ENCODE results near the gene PITPNC1.

Gene PITPNC1

DNA sequence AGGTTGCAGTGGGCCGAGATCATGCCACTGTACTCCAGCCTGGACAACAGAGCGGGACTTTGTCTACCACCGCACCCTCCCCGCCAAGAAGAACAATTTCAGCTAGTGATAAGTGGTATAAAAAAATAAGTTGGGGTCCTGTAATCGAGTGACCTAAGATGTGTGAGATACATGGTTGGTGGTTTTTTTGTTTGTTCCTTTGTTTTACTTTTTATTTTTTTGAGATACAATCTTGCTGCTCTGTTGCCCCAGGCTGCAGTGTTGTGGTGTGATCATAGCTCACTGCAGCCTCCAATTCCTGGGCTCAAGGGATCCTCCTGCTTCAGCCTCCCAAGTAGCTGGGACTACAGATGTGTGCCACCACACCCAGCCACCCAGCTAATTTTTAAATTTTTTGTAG lies 58.7 kb downstream of the PITPNC1 start:
- DNase-seq = peak; percentile 37 to 59

DNA sequence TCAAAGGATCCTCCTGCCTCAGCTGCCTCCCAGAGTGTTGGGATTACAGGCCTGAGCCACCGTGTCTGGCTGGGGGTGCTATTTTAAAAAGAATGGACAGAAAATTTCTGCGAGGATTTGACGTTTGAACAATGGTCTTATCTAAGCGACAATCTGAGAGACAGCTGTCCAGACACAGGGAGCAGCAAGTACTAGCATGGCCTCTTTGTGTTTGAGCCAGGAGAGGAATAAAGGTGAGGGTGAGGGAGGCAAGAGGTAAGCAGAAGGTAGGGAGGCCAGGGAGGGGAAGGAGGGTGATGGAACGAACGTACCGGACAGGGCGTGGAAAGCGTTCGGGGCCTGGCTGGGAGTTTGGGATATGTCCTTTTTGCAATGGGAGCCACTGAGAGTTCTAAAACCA lies 59.2 kb downstream of the PITPNC1 start:
- no peak for DNase-seq

DNA sequence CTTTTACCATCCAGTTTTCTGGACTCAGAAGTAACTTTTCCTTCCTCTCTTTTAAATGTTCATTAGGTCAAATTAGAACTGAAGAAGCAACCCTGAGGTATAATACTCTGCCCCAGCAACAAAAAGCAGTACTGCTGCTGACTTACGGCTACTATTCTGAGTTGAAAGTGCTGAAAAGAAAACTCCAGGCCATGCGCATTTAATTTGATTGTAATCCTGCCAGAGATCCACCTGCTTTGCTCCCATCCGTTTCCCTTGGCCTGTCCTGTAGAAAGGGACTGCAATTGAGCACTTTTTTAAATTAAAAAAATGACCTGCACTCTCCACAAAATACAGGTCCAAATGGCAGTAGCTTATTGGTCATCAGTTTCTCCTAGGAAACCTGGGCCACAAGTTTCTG lies 61.6 kb downstream of the PITPNC1 start:
- no peak for DNase-seq

DNA sequence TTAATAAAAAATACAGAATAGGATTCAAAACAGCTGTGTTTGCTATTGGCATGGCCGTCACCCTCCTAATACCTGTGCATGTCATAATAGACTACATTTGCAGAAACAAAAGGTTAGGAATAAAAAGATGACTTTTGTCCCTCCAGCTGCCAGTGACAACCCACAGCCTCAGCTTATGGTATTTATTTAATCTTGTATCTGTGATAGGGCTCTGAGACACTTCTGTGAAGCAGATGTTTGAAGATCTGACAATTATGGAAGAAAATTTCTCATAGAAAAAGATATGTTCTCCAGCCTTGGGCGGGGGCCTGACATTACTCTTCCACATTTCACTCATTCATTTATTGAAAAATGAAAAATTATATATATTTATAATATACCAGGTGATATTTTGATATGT lies 62.2 kb downstream of the PITPNC1 start:
- no peak for DNase-seq

DNA sequence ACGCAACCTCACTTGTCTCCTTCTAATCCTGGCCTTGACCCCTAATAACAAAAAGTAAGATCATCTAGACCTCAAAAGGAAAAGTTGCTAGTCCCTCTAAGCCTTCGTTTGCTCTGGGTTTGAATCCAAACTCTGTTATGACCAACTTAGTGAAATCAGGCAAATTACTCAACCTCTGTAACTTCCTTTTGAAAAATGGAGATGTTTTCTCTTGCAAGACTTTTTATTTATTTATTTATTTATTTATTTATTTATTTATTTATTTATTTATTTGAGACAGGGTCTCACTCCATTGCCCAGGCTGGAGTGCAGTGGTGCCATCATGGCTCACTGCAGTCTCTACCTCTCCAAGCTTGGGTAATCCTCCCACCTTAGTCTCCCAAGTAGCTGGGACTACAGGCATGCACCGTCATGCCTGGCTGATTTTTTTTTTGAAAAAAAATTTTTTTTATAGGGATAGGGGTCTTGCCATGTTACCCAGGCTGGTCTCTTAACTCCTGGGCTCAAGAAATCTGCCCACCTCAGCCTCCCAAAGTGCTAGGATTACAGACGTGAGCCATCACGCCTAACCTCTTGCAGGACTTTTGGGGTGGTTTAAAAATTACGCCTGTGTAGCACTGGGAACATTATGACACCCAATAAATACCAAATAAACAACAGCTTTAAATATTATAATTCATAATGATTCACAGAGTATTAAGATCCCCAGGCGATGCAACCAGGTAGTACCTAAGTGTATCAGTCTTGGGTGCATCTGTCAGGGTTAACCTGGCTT lies 63.4 kb downstream of the PITPNC1 start:
- no peak for DNase-seq

DNA sequence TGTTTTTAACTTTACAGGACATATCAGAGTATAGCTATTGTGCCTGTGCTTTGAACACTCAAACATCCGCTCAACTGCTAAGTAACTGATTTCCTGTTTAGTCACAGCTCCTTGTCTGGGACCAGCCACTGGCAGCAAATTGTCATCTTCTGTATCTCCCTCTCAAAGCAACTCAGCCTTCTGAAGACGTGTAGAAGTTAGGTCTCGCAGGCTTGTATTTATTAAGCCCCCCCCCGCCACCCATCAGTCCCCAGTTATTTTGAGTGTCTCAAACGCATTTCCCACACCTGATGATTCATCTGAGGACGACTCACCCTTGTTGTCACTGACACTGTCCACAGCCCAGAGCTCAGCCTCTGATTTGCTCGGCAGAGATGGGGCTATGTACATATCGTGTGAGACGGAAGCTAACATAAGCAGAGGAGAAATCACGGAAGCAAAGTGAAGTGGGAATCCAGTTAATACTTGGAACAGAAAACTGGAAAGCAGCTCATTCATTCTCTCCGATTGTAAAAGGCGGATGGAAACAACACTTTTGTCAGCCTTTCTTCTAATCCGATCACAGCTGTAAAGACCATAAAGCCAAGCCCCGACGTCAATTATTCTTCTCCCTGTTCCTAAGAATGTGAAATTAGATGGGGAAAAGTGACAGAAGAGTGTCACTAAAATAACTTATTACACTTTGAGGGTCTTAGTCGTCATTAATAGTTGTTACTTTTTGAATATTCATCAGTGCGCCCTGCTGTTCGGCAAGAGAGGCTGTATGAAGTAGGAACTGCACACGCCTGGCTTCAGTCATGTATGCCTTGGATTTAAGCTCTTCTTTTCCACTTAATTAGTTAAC lies 64.2 kb downstream of the PITPNC1 start:
- DNase-seq = peak; percentile 89 to 91

DNA sequence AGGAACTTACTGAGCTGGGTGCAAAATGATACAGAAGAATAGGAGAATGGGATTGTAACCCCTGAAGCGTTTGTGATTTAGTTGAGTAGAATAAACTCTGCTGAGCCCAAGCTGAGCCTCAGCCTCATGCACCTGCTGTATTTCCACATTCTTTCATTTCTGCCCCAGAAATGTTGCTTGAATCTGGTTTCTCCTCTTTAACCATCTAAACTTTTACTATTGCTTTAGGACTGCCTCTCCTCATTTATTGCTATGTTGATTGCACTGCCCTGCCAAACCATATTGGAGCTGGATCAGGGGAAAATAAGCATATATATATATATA lies 64.8 kb downstream of the PITPNC1 start:
- no peak for DNase-seq

DNA sequence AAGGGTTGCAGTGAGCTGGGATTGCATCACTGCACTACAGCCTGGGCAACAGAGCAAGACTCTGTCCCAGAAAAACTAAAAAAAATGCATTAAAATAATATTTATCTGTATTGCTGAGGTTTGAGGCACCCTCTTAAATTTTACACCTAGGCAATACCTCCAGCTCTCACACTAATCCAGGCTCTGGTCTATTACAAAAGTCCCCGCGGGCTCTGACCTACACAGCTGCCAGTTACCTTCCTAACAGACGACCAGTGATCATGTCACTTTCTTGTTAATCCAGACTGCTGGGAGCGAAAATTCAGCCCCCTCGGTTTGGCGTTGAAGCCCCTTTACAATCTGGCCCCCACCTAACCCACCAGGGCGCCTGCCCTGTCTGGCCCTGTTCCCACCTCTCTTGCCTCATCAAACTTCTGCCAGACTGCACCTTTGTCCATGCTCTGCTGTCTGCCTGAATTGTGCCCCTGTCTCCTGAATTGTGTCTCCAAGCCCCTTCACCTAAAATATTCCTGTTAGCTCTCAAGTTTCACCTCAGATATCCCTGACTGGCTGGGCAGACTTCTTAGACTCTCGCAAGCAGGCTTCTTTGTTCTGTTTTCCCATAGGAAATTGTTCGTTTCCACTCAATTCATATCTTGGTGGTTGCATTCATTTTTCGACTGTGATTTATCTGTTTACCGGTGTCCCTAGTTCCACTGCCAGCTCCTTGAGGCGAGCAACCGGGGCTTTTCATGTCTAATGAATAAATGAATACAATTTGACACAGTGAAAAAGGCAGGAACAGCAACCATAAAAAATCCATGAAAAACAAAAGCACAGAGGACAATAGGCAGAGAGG lies 65.9 kb downstream of the PITPNC1 start:
- no peak for DNase-seq

DNA sequence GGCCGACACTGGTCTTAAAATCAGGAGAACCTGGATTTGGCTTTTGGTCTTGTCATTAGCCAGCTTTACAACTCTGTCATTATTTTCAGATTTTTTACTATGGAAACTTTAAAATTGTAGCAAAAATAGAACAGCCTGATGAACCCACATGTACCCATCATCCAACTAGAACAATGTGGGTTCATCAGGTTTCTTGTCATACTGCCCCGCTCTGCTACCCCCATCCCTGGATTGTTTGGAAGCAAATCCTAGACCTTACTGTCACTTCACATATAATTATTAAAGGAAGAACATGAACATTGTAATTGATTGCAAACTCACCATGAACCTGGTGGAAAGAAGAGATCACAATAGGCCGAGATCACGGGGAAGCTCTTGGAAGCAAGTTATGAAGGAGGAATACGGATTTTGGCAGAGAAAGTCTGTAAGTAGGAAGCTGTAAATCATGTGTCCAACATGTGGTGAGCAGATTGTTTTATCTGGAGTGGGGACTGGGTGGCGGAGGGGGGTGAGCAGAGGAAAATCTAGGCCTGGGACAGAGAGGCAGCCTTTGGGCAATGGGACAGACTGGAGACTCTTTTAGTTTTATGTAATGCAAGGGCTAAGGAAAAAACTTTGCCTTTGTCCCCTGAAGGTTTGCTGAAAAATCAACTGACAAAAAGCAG lies 67.0 kb downstream of the PITPNC1 start:
- DNase-seq = no peak

DNA sequence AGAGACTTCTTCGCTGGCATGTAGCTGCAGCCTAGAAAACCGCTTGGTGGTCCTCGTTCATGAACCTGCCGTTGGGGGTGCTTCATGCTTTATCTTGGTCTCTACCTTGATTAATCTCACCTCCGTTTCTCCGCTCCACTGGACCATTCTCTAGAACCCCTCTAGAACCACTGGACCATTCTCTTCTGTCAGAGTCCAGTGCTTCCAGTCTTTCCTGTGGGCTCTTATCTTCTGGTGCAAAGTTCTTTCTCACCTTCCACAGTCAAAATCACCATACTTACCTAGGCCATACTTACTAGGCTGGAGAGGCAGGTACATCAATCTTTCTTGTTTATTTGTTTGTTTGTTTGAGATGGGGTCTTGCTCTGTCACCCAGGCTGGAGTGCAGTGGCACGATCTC lies 71.4 kb downstream of the PITPNC1 start:
- no peak for DNase-seq

DNA sequence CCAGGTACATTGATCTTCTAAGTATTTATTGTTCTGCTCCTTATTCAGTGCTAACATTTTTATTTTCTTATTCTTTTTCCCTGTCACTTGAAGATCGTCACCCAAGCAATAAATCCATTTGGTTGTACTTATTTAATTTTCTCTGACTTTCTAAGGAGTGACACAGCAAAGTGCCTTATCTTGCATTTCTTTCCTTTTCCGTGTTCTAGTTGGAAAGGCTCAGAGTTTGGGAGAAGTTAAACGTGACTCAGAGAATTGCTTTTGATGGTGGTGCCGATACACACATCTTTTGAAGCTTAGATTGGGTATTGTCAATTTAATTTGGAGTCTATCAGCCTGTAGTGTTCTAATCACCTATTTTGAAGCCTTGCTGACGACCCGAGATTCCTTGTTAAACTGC lies 72.0 kb downstream of the PITPNC1 start:
- no peak for DNase-seq

DNA sequence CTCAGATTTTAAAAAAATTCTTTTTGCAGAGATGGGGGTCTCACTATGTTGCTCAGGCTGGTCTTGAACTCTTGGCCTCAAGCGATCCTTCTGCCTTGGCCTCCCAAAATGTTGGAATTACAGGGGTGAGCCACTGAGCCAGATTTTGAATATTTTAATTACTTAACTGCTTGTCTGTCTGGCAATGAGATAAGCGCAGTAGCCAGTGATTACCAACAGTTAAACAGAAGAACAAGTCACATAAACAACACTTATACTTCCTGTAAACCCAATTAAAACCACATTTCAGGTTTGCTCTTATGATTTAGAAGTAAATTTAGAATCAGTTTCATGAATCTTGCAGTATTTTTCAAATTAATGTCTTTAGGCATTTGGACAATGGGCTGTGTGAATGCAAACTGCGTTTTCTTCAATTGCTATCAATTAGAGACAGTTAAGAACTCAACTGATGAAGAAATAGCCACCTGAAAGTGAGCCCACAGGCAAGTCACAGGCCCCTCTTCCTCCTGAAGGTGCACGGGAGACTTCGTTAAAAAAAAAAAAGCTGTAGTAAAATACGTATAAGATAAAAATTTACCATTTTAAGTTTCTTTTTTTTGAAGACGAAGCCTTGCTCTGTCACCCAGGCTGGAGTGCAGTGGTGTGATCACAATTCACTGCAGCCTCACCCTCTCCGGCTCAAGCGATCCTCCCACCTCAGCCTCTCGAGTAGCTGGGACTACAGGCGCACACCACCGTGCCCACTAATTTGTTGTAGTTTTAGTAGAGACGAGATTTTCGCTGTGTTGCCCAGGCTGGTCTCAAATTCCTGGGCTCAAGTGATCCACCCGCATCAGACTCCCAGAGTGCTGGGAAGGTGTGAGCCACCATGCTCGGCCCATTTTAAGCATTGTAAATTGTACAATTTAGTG lies 73.0 kb downstream of the PITPNC1 start:
- peak in 1 of 2 donors; percentile 62 for DNase-seq

DNA sequence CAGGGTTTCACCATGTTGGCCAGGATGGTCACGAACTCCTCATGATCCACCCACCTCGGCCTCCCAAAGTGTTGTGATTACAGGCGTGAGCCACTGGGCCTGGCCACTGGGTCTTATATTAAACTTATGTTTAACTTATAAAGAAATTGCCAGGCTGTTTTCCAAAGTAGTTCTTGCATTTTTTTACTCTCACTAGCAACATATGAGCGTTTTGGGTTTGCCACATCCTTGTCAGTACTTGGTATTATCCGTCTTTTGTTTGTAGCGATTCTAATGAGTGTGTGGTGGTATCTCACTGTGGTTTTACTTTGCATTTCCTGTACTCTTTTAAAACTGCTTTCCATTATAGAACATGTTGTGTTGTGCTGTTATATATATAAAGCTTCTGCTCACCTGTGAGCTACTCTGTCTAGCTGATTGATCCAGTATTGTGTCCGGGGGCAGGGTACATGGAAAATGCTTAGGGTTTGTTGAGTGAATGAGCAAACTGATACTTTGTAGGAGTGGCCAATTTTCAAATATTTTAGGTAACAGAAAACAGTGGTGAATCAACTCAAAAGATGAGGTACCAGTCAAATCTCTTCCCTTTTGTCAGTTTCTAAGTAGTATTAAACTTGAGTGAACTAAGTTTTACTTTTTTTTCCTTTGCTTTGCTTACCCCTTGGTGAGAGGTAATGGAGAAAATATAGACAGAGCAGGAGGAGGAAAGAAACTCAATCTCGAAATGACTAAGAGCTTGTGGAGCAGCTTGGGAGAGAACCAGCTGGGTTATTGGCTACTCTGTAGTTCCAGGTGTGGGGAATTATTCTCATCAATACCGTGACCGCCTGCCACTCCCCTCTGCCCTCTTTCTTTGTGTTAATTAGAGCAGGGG lies 75.8 kb downstream of the PITPNC1 start:
- peak in 1 of 2 donors; percentile 84 for DNase-seq

DNA sequence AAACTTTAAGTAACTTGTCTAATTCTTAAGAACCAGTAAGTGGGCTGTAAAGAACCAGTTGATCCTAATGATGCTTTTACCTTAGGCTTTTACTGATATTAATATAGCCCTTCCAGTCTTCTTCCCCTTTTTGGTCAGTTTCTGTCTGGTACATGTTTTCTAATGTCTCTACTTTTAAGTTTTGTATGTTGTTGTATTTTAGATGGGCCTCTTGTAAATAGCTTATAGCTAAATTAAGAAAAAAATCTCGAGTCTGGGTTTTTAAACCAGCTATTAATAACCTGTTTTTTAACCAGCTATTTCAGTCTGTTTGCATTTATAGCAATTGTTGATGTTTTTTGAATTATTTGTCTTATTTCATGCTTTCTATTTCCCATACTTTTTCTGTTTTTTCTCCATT lies 79.0 kb downstream of the PITPNC1 start:
- no peak for DNase-seq

DNA sequence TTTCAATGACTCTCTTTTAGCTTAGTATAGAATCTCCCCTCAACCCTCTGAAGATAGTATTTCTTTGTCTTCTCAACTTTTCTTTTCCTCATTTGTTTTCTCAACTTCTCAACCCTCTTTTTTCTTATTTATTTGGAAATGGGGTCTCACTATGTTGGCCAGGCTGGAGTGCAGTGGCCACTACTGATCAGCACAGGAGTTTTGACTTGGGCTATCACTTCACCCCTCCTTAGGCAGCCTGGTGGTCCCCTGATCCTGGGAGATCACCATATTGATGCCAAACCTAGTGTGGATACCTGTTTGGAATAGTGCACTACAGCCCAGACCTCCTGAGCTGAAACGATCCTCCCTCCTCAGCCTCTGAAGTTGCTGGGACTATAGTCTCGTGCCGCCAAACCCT lies 79.8 kb downstream of the PITPNC1 start:
- DNase-seq = no peak

DNA sequence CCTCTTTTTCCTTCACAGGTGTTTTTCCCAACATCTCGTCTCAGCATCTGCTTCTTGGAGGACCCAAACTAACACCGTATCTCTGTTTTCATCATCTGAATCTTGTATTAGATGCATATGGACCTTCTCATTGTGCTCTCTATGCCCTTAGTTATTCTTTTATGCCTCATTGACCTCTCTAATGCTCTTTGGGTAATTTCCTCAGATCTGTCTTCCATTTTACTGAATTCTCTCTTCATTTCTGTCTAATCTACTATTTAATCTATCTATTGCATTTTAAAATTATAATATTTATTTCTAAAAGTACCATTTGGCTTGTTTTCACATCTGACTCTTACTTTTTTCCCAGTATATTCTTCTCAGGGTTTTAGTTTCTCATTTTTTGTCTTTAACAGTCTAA lies 81.1 kb downstream of the PITPNC1 start:
- DNase-seq = no peak

DNA sequence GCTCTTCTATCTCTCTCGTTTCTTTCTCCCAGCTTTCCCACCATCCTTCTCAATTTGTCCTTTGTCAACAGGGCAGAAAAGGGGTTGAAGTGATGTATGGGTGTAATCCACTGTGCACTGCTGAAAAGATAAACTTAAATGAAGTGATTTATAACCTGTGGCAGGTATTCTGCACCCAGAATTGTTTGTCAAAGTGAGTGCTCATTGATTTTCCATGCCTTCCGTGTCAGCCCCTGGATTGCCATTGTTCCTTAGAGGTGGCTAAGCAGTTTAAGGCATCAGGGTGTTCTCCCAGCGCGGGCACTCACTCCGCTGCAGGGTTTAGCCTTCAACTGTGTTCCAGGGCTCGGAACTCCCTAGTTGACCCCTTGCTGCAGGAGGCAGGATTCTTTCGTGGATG lies 82.9 kb downstream of the PITPNC1 start:
- DNase-seq = no peak

DNA sequence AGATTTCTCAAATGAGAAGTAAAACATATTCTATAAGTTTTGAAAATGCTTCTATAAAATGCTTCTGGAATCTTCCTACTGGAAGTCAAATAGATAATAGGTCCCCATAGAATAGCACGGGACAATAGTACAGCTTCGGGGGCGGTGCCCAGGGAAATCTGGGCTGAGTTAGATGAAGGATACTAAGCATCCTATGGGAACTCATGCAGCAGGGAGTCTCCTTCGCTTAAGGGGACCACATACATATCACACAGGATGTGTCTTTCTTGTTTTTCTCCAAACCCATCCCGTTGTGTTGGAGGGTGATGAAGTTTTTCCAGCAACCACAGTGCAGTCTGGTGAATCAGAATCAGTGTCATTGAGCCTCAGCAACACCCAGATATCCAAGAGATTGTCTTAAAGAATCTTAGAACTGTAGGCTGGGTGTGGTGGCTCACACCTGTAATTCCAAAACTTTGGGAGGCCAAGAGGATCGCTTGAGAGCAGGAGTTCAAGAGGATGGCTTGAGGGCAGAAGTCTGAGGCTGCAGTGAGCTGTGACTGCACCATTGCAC lies 84.2 kb downstream of the PITPNC1 start:
- DNase-seq = no peak

DNA sequence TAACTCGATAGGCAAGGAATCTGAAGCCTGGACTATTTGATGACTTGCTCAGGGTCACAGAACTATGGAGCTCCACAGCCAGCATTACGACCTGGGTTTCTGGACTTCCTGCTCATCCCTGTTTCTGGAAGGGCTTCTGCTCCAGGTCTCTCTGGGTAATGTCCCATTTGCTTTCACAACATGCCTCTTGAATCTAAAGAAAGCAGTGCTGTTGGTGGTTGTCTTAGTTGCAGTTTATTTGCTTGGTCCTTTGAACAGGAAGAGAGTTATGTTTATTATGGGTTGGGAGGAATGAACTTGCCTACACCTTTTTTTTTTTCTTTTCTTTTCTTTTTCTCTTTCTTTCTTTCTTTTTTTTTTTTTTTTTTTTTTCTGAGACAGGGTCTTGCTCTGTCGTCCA lies 84.8 kb downstream of the PITPNC1 start:
- DNase-seq = no peak

DNA sequence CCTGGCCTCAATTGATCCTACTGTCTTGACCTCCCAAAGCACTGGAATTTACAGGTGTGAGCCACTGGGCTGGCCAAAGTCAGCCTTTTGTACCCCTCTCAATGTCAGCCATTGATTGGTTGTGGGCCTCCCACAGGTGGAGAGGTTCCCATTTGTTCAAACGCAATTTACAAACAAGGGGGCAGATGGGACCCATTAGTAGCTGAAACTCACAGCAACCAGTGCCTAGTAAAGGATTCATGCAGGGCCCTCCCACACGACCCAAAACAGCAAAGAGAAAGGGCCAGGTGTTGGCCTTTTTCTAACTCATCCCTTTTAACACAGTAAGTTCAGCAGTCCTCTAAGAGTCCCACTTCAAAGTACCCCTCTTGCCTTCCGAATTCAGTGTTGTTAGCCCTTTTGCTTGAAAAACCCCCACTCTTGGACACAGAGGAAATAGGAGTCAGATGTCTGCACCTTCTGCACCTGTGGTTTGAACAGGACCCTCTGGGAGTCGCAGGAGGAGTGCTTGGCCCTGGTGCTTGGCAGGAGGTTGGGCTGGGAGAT lies 89.2 kb downstream of the PITPNC1 start:
- DNase-seq = no peak

Measured in CD4-positive, alpha-beta T cell treated with Interleukin-4 for 1 hour (primary cell).